GM23338 (cell line): Measurements from ENCODE around the gene JAG1. TPM values are rescaled to one million over a fixed set of nuclear protein-coding genes. Genes with fewer than 3 reads are reported as not detected.

Experiments used
- ATAC-seq: fragments of 200-7000 bp; cut with Tn5 transposase; 3 replicates; pipeline ENCODE4 v1.9.1; 2020
- DNase-seq: peaks from one replicate; pipeline ENCODE4 v3.0.0-alpha.2; 2015; ENCODE audit warnings: low spot score
- H2AFZ ChIP-seq: fragments of 200-600 bp; sonication (generic); 2 replicates; pipeline ENCODE4 v1.8.0; 2016; ENCODE audit warnings: antibody characterized with exemption, mild to moderate bottlenecking, moderate library complexity
- H3F3A ChIP-seq: fragments of 200-600 bp; sonication (generic); replicated peaks from 2 replicates; pipeline ENCODE4 v1.8.0; 2017; ENCODE audit warnings: antibody characterized with exemption, mixed run types, low read depth
- H3K27ac ChIP-seq: fragments of 200-600 bp; sonication (generic); 2 replicates; pipeline ENCODE4 v1.6.1; 2016; ENCODE audit warnings: low read depth
- H3K27me3 ChIP-seq: fragments of 200-600 bp; sonication (generic); 2 replicates; pipeline ENCODE4 v1.8.0; 2016; ENCODE audit warnings: mild to moderate bottlenecking, mixed run types, moderate library complexity; ENCODE audit not compliant: insufficient read depth
- H3K36me3 ChIP-seq: fragments of 200-600 bp; sonication (generic); 2 replicates; pipeline ENCODE4 v1.8.0; 2016; ENCODE audit warnings: mild to moderate bottlenecking; ENCODE audit not compliant: insufficient read depth
- H3K4me1 ChIP-seq: fragments of 200-600 bp; sonication (generic); 2 replicates; pipeline ENCODE4 v1.8.0; 2016; ENCODE audit warnings: mild to moderate bottlenecking, moderate library complexity; ENCODE audit not compliant: insufficient read depth
- H3K4me2 ChIP-seq: fragments of 200-600 bp; sonication (generic); 2 replicates; pipeline ENCODE4 v1.7.1; 2017; ENCODE audit warnings: mixed run types
- H3K4me3 ChIP-seq: fragments of 200-600 bp; sonication (generic); 2 replicates; pipeline ENCODE4 v1.6.1; 2016; ENCODE audit warnings: mixed run types
- H3K79me2 ChIP-seq: fragments of 200-600 bp; sonication (generic); replicated peaks from 2 replicates; pipeline ENCODE4 v1.8.0; 2017; ENCODE audit warnings: mild to moderate bottlenecking; ENCODE audit not compliant: insufficient read depth
- H3K9me2 ChIP-seq: fragments of 200-600 bp; sonication (generic); 2 replicates; pipeline ENCODE4 v1.8.0; 2017; ENCODE audit not compliant: insufficient read depth
- H4K20me1 ChIP-seq: fragments of 200-600 bp; sonication (generic); replicated peaks from 2 replicates; pipeline ENCODE4 v1.8.0; 2017; ENCODE audit warnings: mild to moderate bottlenecking; ENCODE audit not compliant: insufficient read depth
- H3K27ac Mint-ChIP-seq: 2 replicates; pipeline ENCODE4 v1.8.0; 2020; ENCODE audit warnings: inconsistent platforms, mild to moderate bottlenecking, moderate library complexity, mixed read lengths
- H3K27me3 Mint-ChIP-seq: 3 replicates; pipeline ENCODE4 v1.8.0; 2022; ENCODE audit warnings: low read depth, mild to moderate bottlenecking, moderate library complexity, mixed read lengths, inconsistent platforms; ENCODE audit not compliant: insufficient read depth, poor library complexity
- H3K36me3 Mint-ChIP-seq: 3 replicates; pipeline ENCODE4 v1.8.0; 2021; ENCODE audit warnings: low read depth, mild to moderate bottlenecking, inconsistent platforms, moderate library complexity, mixed read lengths
- H3K4me1 Mint-ChIP-seq: 3 replicates; pipeline ENCODE4 v1.8.0; 2020; ENCODE audit warnings: mild to moderate bottlenecking, inconsistent platforms, mixed read lengths
- H3K4me3 Mint-ChIP-seq: 3 replicates; pipeline ENCODE4 v1.8.0; 2021; ENCODE audit warnings: moderate library complexity, mild to moderate bottlenecking, inconsistent platforms, mixed read lengths
- H3K9me3 Mint-ChIP-seq: 3 replicates; pipeline ENCODE4 v1.8.0; 2020; ENCODE audit warnings: moderate library complexity, mild to moderate bottlenecking, inconsistent platforms, mixed read lengths
- CREB1 ChIP-seq: fragments of 250-450 bp; sonication (Bioruptor Pico); IDR thresholded peaks from 2 replicates; pipeline ENCODE4 v1.5.0; 2020; ENCODE audit warnings: low read depth, mild to moderate bottlenecking, moderate library complexity
- EZH2 ChIP-seq: fragments of 200-600 bp; sonication (generic); IDR thresholded peaks from one replicate; pipeline ENCODE4 v1.8.0; 2017; ENCODE audit warnings: antibody characterized with exemption, mild to moderate bottlenecking, low read depth; ENCODE audit not compliant: unreplicated experiment
- JUNB ChIP-seq: IDR thresholded peaks from one replicate; pipeline ENCODE4 v1.6.1; 2016; ENCODE audit warnings: antibody characterized with exemption; ENCODE audit not compliant: unreplicated experiment
- POLR2AphosphoS5 ChIP-seq: IDR thresholded peaks from 2 replicates; pipeline ENCODE4 v1.6.1; 2016; ENCODE audit warnings: antibody characterized with exemption, low read depth
- ZNF114 ChIP-seq: fragments of 250-450 bp; sonication (Bioruptor Pico); IDR thresholded peaks from 2 replicates; pipeline ENCODE4 v1.5.0; 2020; ENCODE audit warnings: mild to moderate bottlenecking, moderate library complexity
- polyA plus RNA-seq: library from polyadenylated mRNA; unstranded; fragments of >200 nt; fragmentation: Nextera tagmentation; extraction: Ambion mirVana; gene quantifications from 2 replicates; pipeline ENCODE4 v1.2.1, GENCODE V29; 2016
- total RNA-seq: library from RNA; depleted of rRNA; stranded (reverse); fragments of >200 nt; shearing (Covaris generic); gene quantifications from 2 replicates; pipeline ENCODE4 v1.2.3, GENCODE V29; 2014
- TF ChIP-seq, protein P1 (sequence below): IDR thresholded peaks from 2 replicates; pipeline ENCODE4 v1.6.1; 2016; ENCODE audit warnings: antibody characterized with exemption
- TF ChIP-seq, protein P2 (sequence below), 2 experiments: fragments of 200-600 bp in 1 of 2; sonication (generic) in 1 of 2; conservative IDR thresholded peaks; 2 replicates each; pipeline versions ENCODE4 v1.5.1 to v1.6.1; 2016 to 2017; ENCODE audit warnings: antibody characterized with exemption in 2 of 2, low read depth in 2 of 2, mild to moderate bottlenecking in 2 of 2, moderate library complexity in 1 of 2

Gene JAG1
- total and polyA plus RNA-seq, 2 experiments from 2014 or later, result 9.7 to 46.5 TPM

DNA sequence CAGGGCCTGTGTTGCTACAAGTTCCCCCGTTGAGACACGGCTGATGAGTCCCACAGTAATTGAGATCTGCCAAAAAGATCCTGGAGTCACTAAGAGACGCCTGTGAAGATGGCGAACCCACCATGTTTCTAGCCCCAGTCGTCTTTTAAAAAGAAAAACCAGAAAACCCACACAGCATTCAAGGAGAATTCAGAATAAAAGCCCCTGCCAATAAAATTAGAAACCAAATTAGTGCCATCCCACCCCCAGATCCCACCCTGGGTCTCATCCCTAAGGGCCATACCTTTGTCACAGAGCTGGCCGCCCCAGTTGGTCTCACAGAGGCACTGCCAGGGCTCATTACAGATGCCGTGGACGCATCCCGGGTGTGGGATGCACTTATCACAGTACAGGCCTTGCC is 21.6 kb downstream of the JAG1 start (continued):
- TF ChIP-seq, protein P1, sequence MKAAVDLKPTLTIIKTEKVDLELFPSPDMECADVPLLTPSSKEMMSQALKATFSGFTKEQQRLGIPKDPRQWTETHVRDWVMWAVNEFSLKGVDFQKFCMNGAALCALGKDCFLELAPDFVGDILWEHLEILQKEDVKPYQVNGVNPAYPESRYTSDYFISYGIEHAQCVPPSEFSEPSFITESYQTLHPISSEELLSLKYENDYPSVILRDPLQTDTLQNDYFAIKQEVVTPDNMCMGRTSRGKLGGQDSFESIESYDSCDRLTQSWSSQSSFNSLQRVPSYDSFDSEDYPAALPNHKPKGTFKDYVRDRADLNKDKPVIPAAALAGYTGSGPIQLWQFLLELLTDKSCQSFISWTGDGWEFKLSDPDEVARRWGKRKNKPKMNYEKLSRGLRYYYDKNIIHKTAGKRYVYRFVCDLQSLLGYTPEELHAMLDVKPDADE, result no peak
- TF ChIP-seq EZH2, result no peak
- no peak for TF ChIP-seq JUNB
- TF ChIP-seq CREB1 (CRISPR knock-in tag), result no peak

DNA sequence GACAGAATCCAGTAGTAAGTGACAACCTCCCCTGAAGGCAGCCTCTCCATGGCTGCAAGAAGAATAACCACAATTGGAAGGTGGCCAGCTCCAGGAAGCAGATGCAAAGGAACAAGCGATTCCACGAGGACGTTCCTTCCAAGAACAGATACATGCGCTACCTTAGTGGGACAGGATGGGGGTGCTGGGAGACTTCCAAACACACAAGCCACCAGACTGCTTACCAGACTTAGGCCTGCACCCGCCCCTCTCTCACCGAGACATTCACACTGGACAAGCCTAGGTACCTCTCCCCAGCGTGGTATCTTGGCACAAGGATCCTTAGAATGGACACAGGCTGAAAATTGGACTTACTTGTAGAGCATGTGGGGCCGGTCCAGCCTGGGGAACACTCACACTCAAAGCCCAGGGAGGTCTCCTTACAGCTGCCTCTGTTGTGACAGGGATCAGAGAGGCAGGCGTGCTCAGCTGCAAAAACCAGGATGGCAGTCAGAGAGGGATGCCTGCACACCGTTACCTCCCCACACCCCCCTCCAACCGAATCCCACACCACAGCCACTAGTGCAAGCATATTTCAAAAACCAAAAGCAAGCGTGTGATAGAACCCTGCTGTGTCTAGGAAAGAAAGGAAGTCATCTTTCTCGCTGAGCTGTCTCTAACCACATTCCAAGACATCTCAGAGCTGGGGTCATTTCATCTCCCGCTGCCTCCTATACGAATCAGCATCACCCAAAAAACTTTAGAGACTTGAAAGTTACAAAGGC is 22.4 kb downstream of the JAG1 start:
- Histone ChIP-seq H3K4me3 (no peak overlapping the region), H3K9me2 (no peaks in the 10 kb centered on the region), H3K4me1 (peaks cover 66% of the 10 kb centered on the region), H2AFZ (no peak overlapping the region), H3K27ac (no peak overlapping the region), H3K4me2 (no peak overlapping the region), H3K27me3 (no peaks in the 10 kb centered on the region), H3K36me3 (peaks cover 34% of the 10 kb centered on the region), H4K20me1 (peaks cover 29% of the 10 kb centered on the region), H3F3A (no peaks in the 10 kb centered on the region), H3K79me2 (peaks cover 37% of the 10 kb centered on the region)
- Mint-ChIP-seq H3K4me1 (peaks cover 87% of the 10 kb centered on the region), H3K27ac (0 out of 2 replicates have a peak overlapping the region, but pooled peaks have one; percentile 51), H3K4me3 (no peak overlapping the region; the same call in 2 of the 3 replicates), H3K9me3 (no peaks in the 10 kb centered on the region), H3K36me3 (peaks cover 90% of the 10 kb centered on the region), H3K27me3 (peaks cover 13% of the 10 kb centered on the region)
- DNase-seq (no peak), ATAC-seq (no peak)
- TF ChIP-seq POLR2AphosphoS5, result no peak
- TF ChIP-seq, protein P2, sequence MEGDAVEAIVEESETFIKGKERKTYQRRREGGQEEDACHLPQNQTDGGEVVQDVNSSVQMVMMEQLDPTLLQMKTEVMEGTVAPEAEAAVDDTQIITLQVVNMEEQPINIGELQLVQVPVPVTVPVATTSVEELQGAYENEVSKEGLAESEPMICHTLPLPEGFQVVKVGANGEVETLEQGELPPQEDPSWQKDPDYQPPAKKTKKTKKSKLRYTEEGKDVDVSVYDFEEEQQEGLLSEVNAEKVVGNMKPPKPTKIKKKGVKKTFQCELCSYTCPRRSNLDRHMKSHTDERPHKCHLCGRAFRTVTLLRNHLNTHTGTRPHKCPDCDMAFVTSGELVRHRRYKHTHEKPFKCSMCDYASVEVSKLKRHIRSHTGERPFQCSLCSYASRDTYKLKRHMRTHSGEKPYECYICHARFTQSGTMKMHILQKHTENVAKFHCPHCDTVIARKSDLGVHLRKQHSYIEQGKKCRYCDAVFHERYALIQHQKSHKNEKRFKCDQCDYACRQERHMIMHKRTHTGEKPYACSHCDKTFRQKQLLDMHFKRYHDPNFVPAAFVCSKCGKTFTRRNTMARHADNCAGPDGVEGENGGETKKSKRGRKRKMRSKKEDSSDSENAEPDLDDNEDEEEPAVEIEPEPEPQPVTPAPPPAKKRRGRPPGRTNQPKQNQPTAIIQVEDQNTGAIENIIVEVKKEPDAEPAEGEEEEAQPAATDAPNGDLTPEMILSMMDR (conservative IDR thresholded peaks at IDR 0.05; ENCODE audit: low read depth in 2 of 2), result peak in 1 of 2 experiments; percentile 35; a peak in 2 of 4 replicates

DNA sequence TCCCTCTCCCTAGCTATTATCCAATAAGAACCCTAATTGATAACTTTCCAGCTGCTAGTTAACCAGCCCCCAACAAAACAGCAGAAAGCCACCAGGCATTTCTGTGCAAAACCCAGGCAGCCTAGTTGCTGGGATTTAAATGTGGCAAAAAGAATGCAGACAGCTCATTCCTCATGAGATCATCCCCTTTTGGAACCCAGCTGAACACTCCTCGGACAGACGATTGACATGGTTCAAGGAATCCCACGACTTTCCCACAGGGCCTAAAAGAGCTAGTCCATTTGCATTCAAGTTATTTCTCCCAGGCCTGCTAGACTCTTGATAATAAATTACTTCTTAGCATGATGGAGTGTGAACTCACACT is 24.0 kb downstream of the JAG1 start:
- Histone ChIP-seq H3K9me2 (no peaks in the 10 kb centered on the region), H3K79me2 (peaks cover 20% of the 10 kb centered on the region), H3K27me3 (no peaks in the 10 kb centered on the region), H3K4me2 (peak overlapping the region; percentile 62), H3K4me1 (peaks cover 51% of the 10 kb centered on the region), H4K20me1 (peaks cover 23% of the 10 kb centered on the region), H3K4me3 (no peak overlapping the region), H3F3A (no peaks in the 10 kb centered on the region), H3K36me3 (peaks cover 39% of the 10 kb centered on the region), H3K27ac (0 out of 2 replicates have a peak overlapping the region, but pooled peaks have one; percentile 1), H2AFZ (no peak overlapping the region)
- Mint-ChIP-seq H3K4me1 (peaks cover 71% of the 10 kb centered on the region), H3K9me3 (no peaks in the 10 kb centered on the region), H3K4me3 (peak overlapping the region; percentile 45), H3K36me3 (peaks cover 91% of the 10 kb centered on the region), H3K27me3 (peaks cover 13% of the 10 kb centered on the region), H3K27ac (0 out of 2 replicates have a peak overlapping the region, but pooled peaks have one; percentile 43)
- TF ChIP-seq ZNF114 (CRISPR knock-in tag), result no peak
- DNase-seq (no peak), ATAC-seq (no peak)
